Measurements from ENCODE around the gene CYB561D2. TPM values are rescaled to one million over a fixed set of nuclear protein-coding genes. Genes with fewer than 3 reads are reported as not detected.

CYB561D2 gene
- total RNA-seq, 2 experiments from 2014 or later, result 17.8 to 20.1 TPM

- Mint-ChIP-seq H3K4me1 (ENCODE audit: low read depth) (no peaks in the 10 kb centered on the region), H3K4me3 (no peak overlapping the region), H3K27ac (no peak overlapping the region), H3K27me3 (no peaks in the 10 kb centered on the region), H3K36me3 (no peaks in the 10 kb centered on the region), H3K9me3 (no peaks in the 10 kb centered on the region)
- intact Hi-C loops (cut with micrococcal nuclease), result no loop called here
- ChIA-PET CTCF (interaction anchor here (1.3 kb wide), 1 partner anchor 141 kb away, joined by 3 read pairs; no protein-coding TSS in a partner anchor), POLR2A (no interaction called here)
- DNase-seq, result no peak
Observed at GRCh38 chr3:50401978-50402595, 51.4 kb downstream of the CYB561D2 start.

Other genes with a start within 250 kb of the CYB561D2 start
- gene SEMA3F, start 195.5 kb upstream of the CYB561D2 start, total RNA-seq, result under 1 TPM; 0.17 to 0.19 TPM
- gene GNAT1, start 159.3 kb upstream of the CYB561D2 start, total RNA-seq, result not detected
- not detected for gene SLC38A3, start 145.6 kb upstream of the CYB561D2 start, total RNA-seq
- 100 to 1,000 TPM; 346 to 349 TPM for gene GNAI2, start 114.7 kb upstream of the CYB561D2 start, total RNA-seq
- under 1 TPM; 0.86 to 0.97 TPM for gene SEMA3B, start 81.7 kb upstream of the CYB561D2 start, total RNA-seq
- not detected for gene LSMEM2, start 71.8 kb upstream of the CYB561D2 start, total RNA-seq
- 100 to 1,000 TPM; 111 to 112 TPM for gene IFRD2, start 58.4 kb upstream of the CYB561D2 start, total RNA-seq
- 1 to 10 TPM; 2.5 to 4.0 TPM for gene HYAL3, start 51.5 kb upstream of the CYB561D2 start, total RNA-seq
- 10 to 100 TPM; 18.8 to 19.6 TPM for gene NAA80, start 51.5 kb upstream of the CYB561D2 start, total RNA-seq
- under 1 TPM in 1 of 2 experiments, not detected in 1; 0.14 TPM for gene HYAL1, start 47.3 kb upstream of the CYB561D2 start, total RNA-seq
- 1 to 10 TPM; 4.8 to 5.7 TPM for gene HYAL2, start 28.1 kb upstream of the CYB561D2 start, total RNA-seq
- gene TUSC2, start 22.6 kb upstream of the CYB561D2 start, total RNA-seq, result 10 to 100 TPM; 18.7 to 19.7 TPM
- gene RASSF1, start 10.0 kb upstream of the CYB561D2 start, total RNA-seq, result 10 to 100 TPM; 48.8 to 52.6 TPM
- under 1 TPM; 0.94 to 1.00 TPM for gene ZMYND10, start 5.1 kb upstream of the CYB561D2 start, total RNA-seq
- gene NPRL2, start 87 bp upstream of the CYB561D2 start, total RNA-seq, result 10 to 100 TPM; 33.2 to 35.8 TPM
- gene TMEM115, start 8.7 kb downstream of the CYB561D2 start, total RNA-seq, result 10 to 100 TPM; 16.0 TPM
- gene CACNA2D2, start 152.8 kb downstream of the CYB561D2 start, total RNA-seq, result under 1 TPM; 0.63 to 0.69 TPM
- gene C3orf18, start 216.9 kb downstream of the CYB561D2 start, total RNA-seq, result 10 to 100 TPM; 16.7 to 17.0 TPM
- 10 to 100 TPM; 78.7 to 82.6 TPM for gene HEMK1, start 218.7 kb downstream of the CYB561D2 start, total RNA-seq

Data from activated CD4-positive, alpha-beta memory T cell treated with anti-CD3 and anti-CD28 coated beads for 36 hours (primary cell).